Superior temporal gyrus (tissue), 1 donor: Measurements from ENCODE around the gene CIITA.
"Not testable (repeated sequence)": the region's sequence is repeated elsewhere in the genome, so short reads cannot be mapped to it uniquely, and the experiment has no call there.

ENCODE experiments used
- DNase-seq: peaks from one replicate; pipeline ENCODE4 v3.0.0-alpha.2; 2016; ENCODE audit errors: extremely low spot score

The CIITA gene

GRCh38 chr16:10934325-10935107 lies 57.5 kb downstream of the CIITA start:
- DNase-seq: no peak

DNA sequence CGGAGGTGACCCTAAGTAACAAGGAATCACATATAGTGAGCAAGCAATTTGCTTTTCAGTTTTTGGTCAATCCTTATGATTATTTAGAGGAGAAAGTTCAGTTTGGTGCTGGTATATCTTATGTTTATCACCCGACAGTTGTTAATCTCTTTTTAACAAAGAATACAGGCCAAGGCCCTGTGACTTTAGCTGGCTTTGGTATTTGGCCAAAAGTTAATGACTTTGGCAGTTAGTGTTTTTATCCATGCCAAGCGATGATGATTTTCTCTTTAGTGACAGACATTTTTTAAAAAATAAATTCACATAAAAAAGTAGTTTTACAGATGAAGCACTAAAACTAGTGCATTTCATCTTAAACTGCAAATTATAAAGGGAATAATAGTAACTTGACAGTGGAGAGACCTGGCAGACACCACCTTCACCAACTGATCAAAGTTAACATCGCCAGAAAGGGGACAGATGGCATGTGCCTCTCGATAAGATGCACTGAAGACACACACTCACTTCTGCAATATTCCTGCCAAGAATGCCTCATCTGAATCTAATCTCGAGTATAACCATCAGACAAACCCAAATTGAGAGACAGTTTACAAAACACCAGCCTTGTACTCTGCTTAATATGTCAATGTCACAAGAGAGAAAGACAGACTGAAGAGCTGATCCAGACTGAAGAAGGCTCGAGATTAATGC lies 58.4 kb downstream of the CIITA start:
- DNase-seq: no peak

- DNase-seq: no peak
These were observed 59.4 kb downstream of the CIITA start for GRCh38 chr16:10936272-10936984.

GRCh38 chr16:10937068-10937859 lies 60.3 kb downstream of the CIITA start:
- DNase-seq: no peak

- no peak for DNase-seq
These were observed 61.3 kb downstream of the CIITA start for GRCh38 chr16:10938321-10938720.

DNA sequence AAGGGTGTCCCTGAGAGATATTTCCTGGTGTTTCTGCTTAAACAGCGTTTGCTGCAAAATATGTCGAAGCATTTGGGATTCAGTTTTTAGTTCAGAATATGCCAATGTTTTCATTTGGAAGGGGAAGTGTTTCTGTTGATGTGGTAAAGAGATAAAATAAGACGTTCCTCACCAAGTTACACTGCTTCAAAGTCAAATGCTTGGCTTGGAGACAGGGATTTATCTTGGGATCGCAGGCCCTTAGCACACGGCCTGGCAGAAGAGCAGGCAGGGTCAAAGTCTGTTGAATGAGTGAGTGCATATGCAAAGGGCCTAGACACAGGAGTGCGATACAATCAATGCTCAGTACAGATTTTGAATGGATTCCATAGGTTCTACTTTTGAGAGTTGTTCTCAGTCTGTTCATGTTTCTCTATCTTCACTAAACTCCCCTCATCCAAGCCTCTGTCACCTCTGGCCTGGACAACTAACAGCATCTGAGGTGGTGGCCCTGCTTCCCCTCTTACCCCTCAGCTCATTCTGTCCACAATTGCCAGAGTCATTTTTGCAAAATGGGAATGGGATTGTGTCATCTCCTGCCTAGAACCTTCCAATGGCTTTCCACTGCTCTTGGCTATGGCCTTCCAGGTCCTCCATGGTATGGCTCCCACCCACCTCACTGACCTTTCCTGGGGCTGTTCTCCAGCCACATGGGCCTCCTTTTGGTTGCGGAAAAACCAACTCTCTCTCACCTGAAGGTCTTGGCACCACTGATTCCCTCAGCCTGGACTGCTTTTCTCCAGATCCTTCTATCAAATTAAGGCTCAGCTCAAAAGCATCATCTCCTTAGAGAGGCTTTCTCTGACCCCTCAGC lies 62.0 kb downstream of the CIITA start:
- DNase-seq: no peak

DNA sequence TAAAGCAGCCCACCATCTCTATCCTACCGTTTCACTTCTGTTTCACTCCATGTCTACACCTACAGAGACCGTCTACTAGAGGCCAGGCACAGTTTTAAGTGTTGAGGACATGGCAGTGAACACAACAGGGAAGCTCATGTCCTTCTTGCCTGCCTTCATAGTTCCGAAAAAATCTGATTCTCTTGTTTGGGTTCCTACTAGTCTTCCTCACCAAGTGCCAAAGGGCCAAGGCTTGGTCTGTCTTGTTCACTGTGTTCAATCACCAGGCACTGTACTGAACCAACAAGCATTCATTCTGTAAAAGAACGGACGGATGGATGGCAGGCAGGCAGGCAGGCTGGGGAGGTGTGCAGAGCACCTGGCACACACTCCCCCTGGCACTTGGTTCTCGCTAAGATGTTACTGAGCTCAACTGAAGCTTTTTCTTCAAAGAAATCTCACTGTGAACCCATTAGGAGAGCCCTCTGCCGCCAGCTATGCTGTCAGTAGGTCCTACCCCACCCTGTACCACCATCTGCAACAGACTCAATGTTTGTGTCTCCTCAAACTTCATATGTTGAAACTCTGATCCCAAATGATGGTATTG lies 62.7 kb downstream of the CIITA start:
- no peak for DNase-seq

DNA sequence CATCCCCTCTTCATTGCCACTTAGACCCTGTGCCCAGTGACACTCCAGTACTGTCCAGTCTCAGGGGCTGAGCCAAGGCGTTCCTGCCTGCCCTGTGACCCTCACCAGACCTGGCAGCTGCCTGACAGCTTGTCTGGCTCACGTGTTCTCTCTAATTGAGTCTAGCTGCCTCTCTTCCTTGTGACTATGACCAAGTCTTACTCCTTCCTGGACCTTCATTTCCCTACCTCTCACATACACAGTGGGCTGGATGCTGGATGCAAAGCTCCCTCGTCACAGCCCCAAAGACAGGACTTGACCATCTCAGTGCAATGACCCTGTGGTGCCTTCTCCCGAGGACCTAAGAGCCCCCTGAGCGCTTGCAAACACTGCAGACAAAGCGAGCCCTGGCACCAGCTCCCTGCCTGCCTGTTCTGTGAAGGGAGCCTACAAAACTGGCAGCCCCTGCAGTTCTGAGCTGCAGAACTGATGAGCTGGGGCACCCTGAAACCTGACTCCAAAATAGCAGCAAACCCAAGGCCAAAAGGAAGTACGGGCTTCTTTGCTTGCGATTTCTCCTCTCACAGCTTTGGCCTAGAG lies 63.6 kb downstream of the CIITA start:
- peak; percentile 13 for DNase-seq

DNA sequence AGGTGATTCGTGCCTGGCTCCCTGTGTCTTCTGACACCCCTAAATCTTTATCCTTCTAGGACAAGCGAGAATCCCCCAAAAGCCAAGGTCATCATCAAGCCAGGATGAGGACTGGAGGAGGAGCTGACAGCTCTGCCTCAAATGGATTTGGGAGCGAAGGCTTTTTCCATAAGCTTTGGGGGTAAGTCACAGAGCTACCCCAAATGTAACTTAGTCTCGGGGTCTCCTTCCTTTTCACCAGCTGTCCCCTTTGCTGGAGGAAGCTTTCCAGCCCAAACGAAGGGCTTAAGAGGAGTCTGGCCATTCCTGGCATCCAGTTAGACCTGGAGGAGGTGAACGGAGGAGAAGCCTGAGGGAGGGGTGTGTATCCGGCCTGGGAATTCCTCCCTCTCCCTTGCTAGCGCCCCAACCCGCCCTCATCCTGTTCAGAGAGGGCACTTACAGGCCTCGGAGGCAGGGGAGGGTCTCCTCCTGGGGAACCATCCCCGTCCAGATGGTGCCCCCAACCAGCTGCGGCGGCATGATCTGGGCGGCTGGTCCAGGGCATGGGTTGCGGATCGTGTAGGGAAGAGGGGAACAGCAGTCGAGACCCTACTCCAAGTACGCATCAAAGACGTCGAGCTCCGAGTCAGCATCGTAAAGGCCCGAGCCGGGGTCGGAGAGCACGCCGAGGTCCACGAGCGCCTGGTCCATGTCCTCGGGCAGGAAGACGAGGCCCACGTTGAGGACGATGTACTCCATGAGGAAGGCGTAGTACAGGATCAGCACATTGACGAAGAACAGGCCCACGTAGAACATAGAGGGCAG lies 64.3 kb downstream of the CIITA start:
- DNase-seq: no peak

DNA sequence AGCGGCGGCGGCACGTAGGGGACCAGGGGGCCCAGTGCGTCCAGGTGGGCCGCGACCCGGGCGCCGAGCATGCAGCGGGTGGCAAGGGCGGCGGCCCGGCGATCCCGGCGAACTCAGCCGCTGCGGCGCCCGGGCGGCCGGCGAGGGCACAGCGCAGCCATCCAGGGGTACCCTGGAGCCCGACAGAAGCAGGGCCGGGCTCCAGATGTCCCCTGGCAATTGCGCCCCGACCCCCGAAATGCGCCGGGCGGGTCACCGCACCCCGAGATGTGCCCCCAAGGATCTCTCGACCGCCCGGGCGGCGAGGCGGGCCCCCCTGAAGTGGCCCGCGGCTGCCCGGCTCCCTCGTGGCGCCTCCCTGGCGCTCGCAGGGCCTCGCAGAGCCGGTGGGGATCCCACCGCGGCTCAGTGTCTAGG lies 64.9 kb downstream of the CIITA start:
- DNase-seq: not testable (repeated sequence)

DNA sequence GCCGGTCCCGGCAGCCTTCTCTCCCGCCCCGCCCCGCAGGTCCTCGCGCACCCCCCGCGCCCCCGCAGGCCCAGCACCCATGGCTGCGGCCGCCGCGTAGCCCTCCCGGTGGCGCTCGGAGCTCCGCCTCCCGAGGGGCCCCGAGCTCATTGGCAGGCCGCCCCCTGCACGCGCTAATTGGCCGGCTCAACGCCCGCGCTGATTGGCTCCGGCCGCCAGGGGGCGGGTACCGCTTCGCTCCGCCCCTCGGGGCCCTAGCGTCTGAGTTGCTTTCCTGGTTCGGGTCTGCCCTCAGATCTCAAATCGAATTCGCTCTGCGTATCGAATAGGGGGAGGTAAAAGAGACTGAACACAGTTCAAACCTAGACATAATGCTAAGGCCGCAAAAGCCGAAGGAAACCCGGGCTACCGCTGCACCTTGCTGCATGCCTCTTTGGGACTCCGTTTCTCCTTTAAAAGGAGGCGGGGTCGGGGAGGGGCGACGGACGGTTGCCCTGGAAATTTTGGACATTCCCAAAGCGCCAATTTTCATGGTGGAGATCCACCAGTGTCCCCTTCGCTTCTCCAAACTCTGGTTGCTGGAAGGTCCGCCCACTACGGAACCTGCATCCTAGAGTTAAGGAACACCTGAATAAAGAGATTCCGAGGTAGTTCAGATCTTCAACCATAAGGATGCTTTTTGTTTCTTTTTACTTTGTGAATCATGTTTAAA lies 65.5 kb downstream of the CIITA start, which contains the start of gene DEXI:
DEXI (minus strand) TSS at position 117 of the 712 bp plus-strand sequence. CDS start 463 bp downstream, outside the sequence.
- DNase-seq: peak; percentile 97

DNA sequence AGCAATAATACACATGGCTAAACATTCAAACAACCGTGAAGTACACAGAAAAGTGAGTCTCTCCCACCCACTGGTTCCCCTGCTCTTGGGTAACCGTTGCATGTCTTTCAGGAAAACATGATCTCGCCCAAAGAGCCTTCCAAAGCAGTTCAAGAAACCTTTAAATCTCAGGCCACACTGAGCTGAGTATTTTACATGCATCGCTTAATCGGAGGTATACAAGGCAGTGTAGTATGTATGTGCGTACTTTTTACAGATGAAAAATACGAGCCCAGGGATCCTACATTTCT lies 66.0 kb downstream of the CIITA start:
- no peak for DNase-seq

DNA sequence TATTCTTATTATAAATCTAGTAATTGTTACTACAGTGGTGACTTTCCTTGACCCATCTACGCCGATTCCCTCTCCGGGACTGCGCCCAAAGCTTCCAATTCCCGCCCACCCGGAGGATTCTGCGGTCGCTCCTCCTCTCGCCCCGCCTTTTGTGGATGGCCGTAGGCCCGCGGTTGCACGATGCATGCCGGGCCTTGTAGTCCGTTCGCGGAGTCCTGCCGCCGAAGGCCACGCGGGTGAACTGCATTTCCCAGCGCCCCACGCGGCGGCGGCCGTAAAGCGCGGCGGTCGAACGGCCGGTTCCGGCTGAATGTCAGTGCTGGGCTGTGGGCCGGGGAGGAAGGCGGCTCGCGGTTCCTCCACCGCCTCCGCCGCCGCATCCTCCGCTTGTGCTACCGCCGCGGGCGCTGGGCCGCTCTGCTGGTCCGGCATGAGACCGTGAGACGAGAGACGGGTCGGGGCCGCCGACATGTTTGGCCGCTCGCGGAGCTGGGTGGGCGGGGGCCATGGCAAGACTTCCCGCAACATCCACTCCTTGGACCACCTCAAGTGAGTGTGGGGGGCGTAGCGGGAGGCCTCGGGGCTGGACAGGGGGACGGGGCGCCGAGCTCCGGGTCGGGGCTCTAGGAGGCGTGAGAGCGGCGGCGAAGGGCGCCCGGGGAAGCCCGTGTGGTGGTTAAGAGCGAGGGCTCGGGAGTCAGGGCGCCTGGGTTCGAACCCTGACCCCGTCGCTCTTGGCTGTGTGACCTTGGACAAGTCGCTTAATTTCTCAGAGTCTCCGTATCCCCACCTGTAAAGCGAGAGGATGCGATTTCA lies 67.5 kb downstream of the CIITA start, which contains the start of gene CLEC16A:
CLEC16A (plus strand) TSS at position 316 of the 816 bp plus-strand sequence; CDS start at position 470, 154 bp downstream.
- DNase-seq: peak; percentile 98

GRCh38 chr16:10945065-10945787 lies 68.2 kb downstream of the CIITA start:
- no peak for DNase-seq

DNA sequence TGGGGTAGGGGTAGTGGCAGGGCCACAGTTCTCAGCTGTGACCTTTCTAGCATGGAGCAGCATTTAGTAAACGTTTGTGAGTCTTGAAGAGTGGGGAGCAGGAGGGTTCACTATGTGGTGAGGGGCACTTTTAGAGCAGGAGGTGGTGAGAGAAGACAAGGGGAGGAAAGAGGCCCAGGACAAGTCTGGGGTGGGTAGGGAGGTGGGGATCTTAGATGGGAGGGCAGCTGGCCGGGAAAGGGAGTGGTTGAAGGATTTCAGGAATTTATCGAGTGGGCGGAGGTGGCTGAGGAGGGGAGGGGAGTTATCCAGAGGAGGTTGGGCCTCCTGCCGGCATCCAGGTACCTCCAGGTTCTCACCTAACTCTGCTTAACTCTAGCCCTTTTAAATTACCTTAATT lies 69.3 kb downstream of the CIITA start:
- no peak for DNase-seq

DNA sequence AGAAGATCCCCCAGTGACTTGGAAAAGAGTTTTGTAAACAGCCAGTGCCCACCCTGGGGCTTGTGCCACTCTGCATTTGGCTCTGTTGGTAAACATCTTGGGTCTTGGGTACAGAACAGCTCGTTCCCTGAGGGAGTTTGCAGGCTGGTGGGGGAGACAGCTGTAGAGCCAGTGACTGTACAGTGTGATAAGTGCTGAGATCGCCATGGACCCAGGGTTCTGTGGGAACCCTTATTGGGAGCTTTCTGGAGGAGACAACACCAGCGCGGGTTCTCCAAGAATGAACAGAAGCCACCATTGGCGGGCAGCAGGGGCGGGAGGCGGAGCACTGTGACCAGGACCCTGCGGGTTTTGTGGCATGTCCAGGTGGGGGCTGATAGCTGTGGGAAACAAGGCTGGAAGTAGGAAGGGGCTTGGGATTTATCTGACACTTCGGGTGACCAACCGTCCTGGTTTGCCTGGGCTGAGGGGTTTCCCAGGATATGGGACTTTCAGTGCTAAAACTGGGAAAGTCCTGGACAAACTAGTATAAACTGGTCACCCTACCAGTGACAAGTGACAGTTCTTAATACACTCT lies 70.3 kb downstream of the CIITA start:
- no peak for DNase-seq
